MM.1S (cell line): ENCODE results near the gene FARP2.

ENCODE experiments used
- CTCF ChIP-seq: fragments of 300-600 bp; sonication (generic); IDR thresholded peaks from 2 replicates; pipeline ENCODE4 v1.5.1; 2016; ENCODE audit warnings: antibody characterized with exemption, low read length, mixed read lengths
- EZH2 ChIP-seq: fragments of 300-600 bp; sonication (generic); optimal IDR thresholded peaks from 2 replicates; pipeline ENCODE3; 2017; ENCODE audit warnings: low read depth, mild to moderate bottlenecking, antibody characterized with exemption, low read length, mixed read lengths
- EZH2phosphoT487 ChIP-seq: fragments of 300-600 bp; sonication (generic); IDR thresholded peaks from 2 replicates; pipeline ENCODE4 v1.6.1; 2018; ENCODE audit warnings: antibody characterized with exemption, low read length

GRCh38 chr2:241340631-241341163 is 15.4 kb upstream of the FARP2 start:
- TF ChIP-seq CTCF: no peak
- no peak for TF ChIP-seq EZH2phosphoT487
- no peak for TF ChIP-seq EZH2
